ENCODE measurements around the gene CAMTA1.

The CAMTA1 gene

DNA sequence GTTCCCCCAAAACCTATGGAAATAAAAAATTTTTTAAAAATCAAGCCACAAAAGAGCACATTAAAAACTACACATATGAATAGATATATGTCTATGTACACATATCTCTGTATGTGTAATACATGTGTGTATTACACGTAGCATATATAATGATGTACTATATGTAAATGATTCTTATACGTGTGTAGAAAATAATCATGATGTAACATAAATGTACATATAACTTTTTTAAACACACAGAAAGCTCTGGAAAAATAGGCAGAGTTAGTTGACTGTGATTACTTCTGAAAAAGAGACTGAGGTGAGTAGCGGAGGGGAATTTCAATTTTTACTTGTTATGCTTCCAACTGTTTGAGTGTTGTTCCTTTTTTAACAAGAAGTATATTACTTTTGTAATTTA lies 405.0 kb downstream of the CAMTA1 start:
- DNase-seq (ENCODE audit: low read depth in 2 of 2): no peak

DNA sequence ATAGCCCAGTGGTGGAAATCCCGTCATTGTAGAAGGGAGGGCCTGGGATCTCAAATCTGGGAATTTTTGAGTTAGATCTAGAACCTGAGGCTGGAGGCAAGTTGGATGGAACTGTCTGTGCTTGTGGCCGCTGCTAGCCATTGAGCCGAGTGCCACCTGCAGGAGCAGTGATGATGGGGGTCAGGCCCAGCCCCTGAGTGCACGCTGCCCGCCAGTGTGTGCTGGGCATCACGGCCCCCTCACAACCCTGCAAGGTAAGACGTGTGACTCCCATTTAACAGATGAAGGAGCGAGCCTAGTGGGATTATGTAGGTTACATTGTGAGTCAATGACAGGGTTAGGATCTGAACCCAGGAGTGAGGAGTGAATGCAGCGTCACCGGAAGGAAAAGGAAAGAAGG lies 407.2 kb downstream of the CAMTA1 start:
- DNase-seq (ENCODE audit: low read depth in 2 of 2): no peak

DNA sequence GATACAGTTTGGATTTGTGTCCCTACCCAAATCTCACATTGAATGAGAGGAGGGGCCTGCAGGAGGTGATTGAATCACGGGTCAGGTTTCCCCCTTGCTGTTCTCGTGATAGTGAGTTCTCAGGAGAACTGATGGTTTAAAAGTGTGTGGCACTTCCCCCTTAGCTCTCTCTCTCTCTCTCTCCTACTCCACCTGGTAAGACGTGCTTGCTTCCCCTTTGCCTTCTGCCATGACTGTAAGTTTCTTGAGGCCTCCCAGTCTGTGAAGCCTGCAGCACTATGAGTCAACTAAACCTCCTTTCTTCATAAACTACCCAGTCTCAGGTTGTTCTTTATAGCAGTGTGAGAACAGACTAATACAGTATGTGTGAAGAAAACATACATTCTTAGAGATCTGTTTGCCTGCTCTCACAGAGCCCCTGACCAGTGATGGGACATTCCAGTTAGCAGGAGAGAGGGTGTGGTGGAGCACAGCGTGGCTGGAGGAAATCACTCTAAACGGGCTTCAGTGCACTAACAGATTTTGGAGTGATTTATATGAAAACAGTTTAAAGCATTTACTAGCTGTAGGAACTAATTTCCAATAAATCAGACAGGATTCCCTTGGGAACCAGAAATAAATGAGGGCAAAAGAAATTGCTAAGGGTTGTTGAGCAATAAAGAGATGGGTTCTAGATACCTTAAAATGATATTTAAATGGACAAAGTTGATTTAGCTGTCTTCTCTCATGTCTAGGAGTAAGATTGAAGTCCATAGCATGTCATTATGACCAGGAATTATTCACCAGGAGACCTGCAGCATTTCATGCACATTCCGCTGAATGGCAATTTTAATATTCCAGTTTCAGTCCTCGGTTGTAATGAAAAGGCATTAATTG lies 411.0 kb downstream of the CAMTA1 start:
- no peak for DNase-seq (ENCODE audit: low read depth in 2 of 2)

DNA sequence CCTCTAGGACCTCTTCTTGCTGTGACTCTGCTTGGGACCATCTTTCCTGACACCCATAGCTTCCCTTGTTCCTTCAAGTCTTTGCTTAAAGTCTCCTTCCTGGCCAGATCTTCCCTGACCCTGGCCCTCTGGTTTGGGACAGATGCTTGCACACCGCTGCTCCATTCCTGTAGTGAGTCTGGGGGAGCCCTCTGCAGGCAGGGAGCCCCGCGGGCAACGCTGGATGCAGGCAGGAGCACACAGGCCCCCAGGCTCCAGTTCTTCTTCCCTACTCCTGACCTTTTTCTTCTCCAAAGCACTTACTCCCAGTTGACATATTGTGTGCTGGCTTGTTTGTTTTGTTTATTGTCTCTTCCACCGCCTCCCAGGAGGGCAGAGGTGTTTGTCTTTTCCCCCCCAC lies 413.4 kb downstream of the CAMTA1 start:
- no peak for DNase-seq (ENCODE audit: low read depth in 2 of 2)

DNA sequence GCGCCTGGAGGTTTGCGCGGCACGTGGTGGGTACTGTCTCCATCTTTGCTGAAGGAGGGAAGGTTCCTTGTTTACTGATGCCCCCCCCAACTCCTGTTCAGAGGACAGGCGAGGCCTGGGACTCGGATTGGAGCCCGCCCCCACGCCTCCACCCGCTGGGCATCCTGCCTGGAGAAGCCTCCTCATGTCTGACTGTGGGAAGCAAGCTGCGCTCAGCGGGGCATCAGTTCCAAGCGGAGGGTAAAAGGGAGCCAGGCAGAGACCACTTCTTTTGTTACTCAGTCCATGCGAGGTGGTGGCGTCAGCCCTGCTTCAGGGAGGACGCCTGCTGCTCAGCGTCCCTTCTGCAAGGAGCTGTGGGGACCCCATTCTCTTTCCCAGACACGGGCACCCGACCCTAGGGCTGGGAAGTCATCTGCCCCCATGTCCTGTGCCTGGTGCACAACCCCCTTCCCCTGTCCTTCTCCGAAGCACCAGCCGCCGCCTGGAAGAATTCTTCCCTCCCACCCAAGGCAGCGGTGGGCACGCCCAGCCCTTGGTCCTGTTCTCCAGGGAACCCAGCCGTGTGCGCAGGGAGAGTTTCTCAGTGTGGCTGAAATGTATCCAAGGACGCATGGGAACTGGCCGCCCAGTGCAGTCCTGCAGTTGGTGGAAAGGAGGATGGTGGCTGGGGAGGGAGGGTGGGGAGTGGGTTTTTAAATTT lies 414.0 kb downstream of the CAMTA1 start:
- no peak for DNase-seq (ENCODE audit: low read depth in 2 of 2)

DNA sequence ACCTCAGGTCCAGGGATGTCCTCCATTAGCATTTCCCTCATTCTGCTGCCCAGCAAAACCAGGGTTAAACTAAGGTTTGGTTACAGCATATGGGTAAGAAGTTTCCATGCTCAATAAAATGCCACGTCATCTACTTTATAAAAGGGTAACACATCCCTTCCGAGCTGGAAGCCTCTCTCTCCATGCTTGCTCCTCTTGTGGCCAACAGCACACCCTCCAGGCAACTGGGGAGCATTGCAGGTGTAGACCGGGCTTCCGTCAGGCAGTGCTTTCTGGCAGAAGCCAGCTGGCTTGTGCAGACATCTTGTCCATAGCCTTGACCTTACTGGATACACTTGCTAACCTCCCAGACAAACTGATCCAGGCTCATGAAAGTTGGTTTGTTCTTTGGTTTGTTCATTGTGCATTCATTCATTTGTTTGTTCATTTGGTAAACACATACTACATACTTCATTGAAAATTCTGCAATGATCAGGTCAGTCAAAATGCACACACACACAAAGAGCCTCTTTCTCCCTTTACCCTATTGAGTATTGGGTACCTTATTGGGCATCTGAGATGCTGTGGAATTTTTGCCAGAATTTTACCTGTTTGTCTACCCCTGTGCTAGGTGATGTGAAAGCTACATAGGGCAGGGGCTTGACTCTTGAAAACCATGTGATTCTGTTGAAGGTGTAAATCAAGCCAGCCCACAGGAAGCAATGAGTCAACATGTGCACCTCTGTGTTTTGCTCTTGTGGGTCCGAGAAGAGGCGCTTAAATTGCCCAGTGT lies 422.8 kb downstream of the CAMTA1 start:
- DNase-seq (ENCODE audit: low read depth in 2 of 2): no peak

DNA sequence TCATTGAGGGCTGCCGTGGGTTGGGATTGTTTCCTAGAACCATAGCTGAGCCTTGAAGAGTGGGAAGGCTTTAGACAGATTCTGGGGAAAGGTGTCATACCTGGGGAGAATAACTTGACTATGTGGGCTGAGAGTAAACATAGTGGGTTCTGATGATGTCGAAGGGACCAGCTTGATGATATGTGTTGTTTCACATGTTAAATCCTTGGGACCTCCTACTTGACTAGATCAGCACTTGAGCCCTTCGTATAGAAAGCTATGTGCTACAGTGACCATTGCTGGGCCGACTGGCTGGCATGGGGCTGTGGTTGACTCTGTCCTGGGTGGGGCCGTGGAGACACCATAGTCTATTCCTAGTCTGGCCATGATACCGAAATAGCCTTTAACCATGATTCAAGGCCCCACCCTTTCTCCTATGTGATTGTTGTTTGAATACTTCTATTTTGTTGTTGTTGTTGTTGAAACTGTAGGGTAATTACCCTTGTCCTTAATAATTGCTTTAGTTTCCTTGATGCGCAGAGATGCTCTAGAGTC lies 423.5 kb downstream of the CAMTA1 start:
- no peak for DNase-seq (ENCODE audit: low read depth in 2 of 2)

DNA sequence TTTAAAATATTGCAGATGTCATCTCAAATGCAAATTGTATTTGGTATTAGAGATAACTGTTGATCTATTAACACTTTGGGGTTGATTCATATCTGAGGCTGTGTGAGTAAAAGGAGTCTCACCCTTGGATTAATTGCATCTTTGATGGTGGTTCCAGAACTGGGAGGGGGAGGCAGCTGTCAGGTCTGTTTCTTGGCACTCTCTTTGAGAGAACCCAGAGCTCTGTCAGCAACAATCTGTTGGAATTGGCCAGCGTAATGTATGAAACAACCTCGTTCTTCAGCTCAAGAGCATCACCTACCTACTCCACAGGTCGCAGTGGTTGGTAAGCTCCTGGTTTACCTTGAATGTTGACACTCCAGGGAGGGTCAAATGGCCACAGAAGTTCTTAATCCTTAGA lies 424.1 kb downstream of the CAMTA1 start:
- DNase-seq (ENCODE audit: low read depth in 2 of 2): no peak

DNA sequence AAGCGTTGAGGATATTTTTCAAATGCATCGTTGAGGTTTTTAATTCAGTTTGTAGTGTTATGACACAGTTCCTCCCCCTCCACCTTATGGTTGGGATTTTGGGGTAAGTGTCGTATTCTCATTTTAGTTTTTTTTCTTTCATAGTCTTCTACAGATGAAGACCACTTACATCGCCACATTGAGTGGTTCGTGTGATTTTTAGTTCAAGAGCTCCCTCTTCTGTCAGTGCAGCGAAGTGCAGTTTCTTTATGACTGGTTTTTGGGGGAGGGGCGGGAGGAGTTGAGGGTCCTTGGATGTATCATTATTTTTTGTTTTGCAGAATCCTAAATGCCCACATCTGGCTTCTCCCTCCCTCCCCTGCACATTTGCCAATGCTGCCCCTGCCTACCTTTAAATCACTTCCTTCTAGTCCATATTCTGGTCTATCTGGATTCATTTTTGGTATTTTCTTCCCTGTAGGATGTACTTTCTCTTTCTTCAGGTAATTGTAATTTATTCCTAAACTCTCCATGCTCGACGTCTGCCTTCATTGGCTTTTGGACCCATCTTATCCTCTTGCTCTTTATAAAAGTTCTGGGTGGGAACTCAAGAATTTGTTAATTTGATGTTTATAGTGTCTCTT lies 433.1 kb downstream of the CAMTA1 start:
- DNase-seq (ENCODE audit: low read depth in 2 of 2): no peak

DNA sequence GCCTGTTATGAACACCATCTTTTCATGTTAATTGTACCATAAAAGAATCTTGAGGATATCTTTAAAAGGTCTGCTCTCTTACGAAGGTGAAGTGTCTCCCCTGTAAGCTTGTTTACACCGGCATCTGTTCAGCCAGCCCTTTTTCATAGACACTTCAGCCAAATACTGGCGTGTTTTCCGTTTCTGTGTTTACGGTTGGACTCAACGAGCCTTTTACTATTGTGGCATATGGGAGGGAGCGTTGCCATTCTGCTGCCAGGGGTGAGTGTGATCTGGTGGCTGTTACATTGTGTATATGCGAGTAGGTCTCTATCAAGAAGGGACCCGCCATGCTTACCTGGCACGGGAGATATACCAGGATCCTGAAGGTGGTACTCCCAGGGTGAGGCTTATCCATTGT lies 433.8 kb downstream of the CAMTA1 start:
- DNase-seq (ENCODE audit: low read depth in 2 of 2): no peak

DNA sequence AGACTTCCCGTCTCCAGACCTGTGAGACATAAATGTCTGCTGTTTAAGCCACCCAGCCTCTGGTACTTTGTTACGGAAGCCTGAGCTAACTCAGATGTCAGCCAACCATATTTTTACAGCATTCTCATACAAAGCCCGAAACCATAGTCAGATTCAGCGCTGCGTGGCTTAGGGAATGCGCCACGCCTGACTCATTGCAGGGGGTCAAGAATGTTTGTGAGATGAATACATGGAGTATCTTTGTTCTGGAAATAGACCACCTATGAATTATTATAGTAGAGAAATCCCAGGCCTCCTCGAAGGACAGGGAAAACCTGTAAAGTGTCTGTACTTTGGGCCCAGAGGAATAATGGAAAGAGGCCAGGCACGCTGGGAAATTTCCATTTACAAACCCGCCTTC lies 434.8 kb downstream of the CAMTA1 start:
- no peak for DNase-seq (ENCODE audit: low read depth in 2 of 2)

DNA sequence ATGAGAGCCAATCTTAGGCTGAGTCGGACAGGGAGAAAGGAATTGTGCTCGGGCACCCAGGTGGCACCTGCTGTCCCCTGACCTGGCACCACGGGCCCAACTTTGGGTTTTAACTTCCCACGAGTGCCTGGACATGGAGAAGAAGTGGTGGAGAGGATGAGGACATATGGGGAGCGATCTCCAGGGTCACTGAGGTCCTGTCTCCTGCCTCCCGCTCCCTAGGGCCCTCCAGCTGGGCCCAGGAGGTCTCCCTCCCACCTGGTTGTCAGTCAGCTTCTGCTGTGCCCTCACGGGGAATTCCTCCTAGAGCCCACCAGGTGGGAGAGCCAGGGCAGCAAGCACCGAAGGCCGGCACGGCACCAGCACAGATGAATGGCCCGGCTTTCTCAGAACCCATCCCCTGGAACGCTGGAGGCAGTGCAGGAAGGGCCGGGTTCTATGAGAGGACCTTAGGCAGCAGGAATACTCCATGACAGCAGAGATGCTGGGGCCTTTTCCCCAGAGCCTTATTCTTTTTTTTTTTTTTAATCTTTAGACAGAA lies 435.5 kb downstream of the CAMTA1 start:
- DNase-seq (ENCODE audit: low read depth in 2 of 2): no peak

DNA sequence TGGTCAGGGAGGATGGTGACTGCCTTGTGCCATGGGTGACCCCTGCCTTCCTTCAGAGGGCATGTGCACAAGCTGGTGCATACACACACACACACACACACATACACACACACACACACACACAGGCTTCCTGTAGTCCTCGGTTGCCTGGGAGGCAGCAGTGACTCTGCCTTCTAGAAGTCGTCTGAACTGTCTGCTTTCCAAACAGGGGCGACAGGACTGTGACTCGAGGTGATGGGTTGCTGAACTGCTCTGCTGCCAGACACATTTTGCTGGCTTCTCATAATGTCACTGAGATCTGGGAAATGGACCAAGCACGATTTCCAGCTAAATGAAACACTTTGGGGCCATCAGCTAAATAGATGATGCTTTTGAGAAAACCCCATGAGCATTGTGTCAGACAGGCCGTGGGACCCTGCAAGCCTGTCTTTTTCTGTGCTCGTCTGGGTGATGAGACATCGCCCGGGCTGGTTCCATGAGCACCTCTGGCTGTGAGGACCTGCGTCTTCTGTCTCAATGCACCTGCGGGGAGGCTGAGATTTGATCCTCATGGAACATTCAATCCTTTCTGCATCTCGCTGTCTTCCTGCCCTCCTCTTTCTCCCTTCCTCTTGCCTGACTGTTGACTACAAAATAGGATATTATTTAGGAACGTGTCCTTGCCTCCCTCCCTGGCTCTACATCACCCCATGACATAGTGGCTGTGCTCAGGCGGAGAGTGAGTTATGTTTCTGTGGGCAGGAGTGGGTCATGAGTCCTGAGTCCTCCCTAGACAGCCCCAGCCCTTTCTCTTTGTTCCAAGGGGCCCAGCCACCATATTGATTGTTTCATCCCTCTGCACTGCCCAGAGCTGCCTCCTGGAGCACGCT lies 436.8 kb downstream of the CAMTA1 start:
- no peak for DNase-seq (ENCODE audit: low read depth in 2 of 2)

DNA sequence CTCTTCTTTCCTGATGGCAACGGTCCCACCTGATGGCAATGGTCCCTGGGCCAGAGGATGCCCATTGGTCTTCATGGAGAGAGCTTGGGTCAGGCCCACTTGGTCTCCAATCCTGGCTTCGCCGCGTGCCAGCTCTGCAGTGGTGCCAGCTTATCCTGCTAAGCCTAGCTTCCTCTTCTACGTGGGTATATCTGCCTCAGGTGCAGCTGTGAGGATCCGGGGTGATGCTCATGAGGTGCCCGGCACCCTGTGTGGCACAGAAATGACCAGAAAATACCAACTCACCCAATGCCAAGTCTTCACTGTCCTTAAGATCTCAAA lies 437.4 kb downstream of the CAMTA1 start:
- no peak for DNase-seq (ENCODE audit: low read depth in 2 of 2)

DNA sequence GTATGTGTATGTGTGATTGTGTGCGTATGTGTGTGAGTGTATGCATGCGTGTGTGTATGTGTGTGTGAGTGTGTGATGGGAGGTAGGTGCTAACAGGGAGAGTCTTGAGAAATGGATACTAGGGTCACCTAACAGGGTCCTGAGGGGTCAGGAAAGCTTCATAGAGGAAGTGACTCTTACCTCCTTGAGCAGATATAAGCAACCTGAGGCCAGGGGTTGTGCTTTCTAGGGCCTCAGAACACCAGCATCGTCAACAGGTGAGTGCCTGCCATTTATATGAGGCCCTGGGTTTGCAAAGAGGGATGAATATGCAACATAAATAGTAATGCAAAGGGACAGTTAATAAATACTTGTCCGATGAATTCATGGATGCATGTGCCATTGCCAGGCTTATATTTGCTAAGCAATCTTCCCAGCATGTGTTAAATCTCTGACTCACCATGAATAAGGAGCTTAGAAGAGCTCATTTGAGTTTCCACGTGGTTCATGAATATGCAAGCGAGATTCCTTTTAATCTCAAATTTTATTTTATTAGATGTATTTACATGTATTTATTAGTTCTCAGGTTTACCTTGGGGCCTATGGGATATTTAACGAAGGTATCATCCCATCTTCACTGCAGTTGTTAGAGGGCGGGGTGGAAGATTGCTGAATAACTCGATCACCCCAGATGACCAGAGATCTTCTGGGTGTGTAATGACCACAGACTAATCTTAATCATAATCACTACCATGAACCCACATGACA lies 438.3 kb downstream of the CAMTA1 start:
- DNase-seq (ENCODE audit: low read depth in 2 of 2): no peak

DNA sequence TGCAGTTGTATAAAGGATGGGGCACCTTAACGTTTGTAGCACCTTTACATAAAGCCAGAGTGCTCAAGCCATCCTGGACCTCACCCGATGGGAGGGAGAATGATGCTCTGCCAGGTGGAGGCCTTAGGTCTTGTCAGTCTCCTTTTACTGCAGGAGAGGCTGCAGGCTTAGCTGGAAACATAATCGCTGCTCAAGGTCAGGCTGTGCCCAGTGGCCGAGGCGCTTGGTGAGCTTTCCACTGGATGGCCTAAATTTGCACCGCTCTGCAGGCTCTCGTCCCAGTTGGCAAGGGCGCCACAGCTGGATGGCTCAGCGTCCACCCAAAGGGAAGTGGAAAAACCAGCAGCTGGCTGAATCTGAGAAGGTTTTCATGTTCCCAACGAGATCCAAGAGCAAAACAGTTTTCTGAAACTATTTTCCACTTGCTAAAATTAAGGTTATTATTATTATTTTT lies 438.9 kb downstream of the CAMTA1 start:
- DNase-seq (ENCODE audit: low read depth in 2 of 2): no peak

DNA sequence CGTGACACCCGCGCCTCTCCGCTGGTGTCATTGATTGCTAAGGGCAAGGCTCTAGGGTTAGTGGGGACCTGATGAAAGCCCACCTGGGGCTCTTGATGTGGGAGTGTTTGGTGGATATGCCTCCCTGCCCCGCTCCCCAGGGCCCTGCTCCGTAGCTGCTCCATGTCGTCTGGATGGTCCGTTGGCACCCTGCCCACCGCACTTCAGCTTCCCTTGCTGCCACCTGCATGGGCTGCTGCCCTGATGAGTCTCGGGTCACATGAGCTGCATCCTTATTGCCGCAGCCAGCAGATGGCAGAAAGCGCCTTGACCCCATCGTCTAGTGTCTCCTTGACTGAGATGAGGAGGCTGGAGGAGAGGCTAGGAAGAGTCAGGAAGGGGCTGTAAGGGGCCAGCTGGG lies 439.4 kb downstream of the CAMTA1 start:
- no peak for DNase-seq (ENCODE audit: low read depth in 2 of 2)

DNA sequence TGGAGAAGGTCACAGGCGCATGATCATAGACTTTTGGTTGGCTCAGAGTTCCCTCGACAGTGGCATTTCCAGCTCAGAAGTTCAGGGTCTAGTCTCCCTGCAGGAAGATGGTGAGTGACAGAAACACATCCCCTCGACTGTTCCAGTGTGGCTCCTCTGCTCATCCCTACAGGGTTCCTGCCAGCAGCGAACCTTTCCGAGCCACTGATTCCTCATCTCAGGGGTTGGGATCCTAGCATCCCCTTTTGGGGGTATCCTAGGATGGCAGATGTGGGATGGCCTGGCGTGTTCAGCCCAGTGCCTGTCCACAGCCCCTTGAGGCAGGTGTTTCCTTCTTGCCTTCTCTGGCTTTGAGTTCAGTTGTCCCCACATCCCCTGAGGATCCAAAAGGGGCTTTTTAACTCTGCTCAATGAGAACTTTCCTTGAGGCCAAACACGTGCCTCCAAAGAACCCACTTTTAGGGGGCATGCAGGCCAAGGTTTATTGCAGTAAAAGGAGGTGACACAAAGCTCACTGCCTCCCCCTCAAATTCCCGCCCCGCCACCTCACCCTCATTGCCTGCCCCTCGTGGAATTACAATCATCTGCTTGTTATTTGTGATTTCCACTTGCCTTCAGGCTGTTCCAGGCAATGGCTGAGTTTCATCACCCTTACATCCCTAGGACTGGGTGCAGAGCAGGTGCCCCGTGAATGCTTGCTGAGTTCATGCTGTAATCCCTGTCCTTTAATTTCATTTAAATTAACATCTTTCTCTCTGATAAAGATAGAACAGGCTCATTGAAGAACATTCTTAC lies 440.7 kb downstream of the CAMTA1 start:
- no peak for DNase-seq (ENCODE audit: low read depth in 2 of 2)

DNA sequence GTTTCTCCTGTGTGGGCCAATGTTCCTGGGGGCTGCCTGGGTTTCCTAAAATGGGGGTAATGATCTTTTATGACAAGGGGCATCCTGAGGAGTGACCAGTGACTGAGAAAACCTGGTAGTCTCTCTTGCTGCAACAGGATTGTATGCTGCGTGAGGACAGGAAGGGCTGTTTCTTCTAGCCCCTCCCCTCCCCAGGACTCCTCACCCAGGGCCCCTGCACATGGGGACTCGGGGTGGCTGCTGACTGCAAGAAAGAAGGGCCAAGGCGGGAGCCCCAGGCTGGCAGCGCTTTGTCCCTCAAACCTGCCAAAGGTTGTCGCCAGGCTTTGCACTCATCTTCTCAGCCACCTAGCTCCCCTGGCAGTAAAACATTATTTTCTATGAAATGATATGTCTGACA lies 442.4 kb downstream of the CAMTA1 start:
- no peak for DNase-seq (ENCODE audit: low read depth in 2 of 2)
